Measurements from ENCODE around the gene TNRC6B.

TNRC6B gene

DNA sequence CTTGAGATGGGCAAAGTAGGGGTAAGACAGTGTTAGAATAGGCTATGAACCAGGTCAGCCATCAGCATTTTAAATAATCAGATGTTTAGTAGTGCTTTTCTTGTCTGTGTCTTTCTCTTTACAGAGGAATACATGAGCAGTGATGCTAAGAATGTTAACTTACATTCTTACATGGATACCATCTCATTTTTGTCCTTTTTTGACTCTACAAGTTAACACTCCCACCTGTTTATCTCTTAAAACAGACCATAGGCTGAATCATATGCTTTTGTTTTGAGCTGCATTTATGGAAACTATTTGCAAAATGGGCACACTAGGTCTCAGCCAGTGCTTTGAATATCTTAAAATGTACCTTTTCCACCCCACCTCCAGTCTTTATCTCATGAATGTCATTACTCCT is 143.0 kb downstream of the TNRC6B start:
- no peak overlapping the region for H3K4me3 ChIP-seq (replicated peaks; ENCODE audit: low read depth, low read length)
- TF ChIP-seq, protein P1, sequence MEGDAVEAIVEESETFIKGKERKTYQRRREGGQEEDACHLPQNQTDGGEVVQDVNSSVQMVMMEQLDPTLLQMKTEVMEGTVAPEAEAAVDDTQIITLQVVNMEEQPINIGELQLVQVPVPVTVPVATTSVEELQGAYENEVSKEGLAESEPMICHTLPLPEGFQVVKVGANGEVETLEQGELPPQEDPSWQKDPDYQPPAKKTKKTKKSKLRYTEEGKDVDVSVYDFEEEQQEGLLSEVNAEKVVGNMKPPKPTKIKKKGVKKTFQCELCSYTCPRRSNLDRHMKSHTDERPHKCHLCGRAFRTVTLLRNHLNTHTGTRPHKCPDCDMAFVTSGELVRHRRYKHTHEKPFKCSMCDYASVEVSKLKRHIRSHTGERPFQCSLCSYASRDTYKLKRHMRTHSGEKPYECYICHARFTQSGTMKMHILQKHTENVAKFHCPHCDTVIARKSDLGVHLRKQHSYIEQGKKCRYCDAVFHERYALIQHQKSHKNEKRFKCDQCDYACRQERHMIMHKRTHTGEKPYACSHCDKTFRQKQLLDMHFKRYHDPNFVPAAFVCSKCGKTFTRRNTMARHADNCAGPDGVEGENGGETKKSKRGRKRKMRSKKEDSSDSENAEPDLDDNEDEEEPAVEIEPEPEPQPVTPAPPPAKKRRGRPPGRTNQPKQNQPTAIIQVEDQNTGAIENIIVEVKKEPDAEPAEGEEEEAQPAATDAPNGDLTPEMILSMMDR (IDR thresholded peaks at IDR 0.05; ENCODE audit: low read depth, low read length, missing control alignments), result no peak
- no peak for DNase-seq (ENCODE audit: extremely low read depth, low read depth)

DNA sequence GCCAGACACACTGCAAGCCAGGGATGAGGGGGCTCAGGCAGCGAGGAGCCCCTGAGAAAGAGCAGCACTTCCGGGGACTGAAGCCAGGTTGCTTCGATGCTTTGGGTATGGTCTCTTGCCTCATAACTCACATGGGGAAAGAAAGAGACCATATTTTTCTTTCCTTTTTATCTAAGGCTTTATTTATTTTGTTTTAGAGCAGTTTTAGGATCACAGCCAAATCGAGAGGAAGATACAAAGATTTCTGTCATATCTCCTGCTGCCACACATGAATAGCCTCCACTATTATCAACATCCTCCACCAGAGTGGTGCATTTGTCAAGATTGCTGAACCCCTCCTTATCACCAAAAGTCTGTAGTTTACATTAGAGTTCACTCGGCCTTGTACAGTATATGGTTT is 144.3 kb downstream of the TNRC6B start:
- TF ChIP-seq, protein P1 (IDR thresholded peaks at IDR 0.05; ENCODE audit: low read depth, low read length, missing control alignments), result no peak
- no peak for DNase-seq (ENCODE audit: extremely low read depth, low read depth)
- H3K4me3 ChIP-seq (replicated peaks; ENCODE audit: low read depth, low read length), result no peak overlapping the region

DNA sequence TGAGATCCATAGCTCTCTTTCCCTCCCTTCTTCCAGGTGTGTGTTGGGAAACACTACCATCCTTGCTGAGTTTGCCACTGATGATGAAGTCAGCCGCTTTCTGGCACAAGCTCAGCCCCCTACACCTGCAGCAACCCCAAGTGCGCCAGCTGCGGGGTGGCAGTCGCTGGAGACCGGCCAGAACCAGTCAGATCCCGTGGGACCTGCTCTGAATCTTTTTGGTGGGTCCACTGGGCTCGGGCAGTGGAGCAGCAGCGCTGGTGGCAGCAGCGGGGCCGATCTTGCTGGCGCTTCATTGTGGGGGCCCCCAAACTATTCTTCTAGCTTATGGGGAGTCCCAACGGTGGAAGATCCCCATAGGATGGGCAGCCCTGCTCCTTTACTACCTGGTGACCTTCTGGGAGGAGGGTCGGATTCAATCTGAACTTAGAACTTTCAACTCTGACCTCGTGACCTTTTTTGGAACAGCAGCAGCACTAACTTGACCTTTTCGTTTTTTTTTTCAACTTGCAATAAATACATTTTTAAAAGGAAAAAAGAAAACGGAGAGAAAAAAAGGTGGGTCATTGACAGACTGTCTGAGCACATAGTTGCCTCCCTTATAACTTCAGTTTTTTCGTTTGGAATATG is 145.2 kb downstream of the TNRC6B start:
- DNase-seq (ENCODE audit: extremely low read depth, low read depth), result no peak
- TF ChIP-seq, protein P1 (IDR thresholded peaks at IDR 0.05; ENCODE audit: low read depth, low read length, missing control alignments), result no peak
- no peak overlapping the region for H3K4me3 ChIP-seq (replicated peaks; ENCODE audit: low read depth, low read length)

DNA sequence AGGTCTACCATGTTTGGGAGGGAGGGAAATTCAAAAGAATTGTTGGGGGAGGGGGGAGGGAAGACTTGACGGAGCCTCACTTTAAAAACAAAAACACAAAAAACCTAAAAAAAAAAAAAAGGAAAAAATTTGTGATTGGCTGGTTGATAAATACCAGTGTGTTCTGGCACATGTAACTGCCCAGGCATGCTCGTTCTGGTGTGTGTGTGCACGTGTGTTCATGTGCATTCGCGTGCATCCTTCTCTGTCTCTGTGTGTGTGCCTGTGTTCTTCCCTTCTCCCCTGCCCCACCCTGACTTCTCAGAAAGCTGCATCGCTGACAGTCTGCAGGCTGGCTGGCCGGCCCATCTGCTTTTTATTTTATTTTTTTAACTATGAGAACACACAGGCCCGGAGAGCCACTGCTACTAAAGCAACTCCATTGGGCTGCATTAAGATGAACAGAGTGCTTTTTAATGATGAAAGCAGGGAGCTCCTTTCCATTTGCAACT is 146.0 kb downstream of the TNRC6B start:
- no peak for DNase-seq (ENCODE audit: extremely low read depth, low read depth)
- TF ChIP-seq, protein P1 (IDR thresholded peaks at IDR 0.05; ENCODE audit: low read depth, low read length, missing control alignments), result no peak
- no peak overlapping the region for H3K4me3 ChIP-seq (replicated peaks; ENCODE audit: low read depth, low read length)

DNA sequence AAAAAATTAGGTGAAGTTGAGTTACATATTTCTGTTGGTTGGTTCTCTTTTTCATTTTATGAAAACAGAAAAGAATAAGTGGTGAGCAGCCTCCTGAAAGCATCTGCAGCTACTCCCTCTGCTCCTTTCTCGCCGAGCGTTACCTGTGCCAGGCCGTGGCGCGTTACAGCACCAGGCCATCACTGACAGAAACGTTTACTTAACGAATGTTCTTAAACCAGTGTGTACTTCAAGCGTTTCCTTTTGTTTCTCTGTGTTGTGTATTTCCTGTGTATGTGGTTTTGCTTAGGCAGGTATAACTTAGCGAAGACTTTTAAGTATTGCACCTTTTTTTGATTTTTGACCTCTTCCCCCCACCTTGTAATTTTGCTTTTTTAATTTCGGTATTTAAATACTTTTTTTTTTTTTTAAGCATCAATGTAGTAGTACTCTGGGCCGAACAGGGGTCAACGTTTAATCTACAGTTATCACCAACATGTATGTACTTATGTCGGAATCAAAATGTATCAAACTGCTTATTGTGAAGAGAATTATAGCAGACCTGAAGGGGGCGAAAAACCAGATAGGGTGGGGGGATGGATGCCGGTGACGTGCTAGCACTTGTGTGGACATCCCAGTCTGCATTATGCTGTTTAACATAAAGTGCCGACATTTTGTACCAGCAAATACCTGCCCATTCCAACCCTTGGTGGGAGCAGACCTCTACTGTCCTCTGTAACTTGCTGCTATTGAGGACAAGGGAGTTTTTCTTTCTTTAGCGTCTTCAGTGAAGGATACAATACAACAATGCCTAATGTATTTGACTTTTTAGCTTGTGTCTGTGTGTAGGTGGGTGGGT is 147.0 kb downstream of the TNRC6B start:
- no peak for DNase-seq (ENCODE audit: extremely low read depth, low read depth)
- TF ChIP-seq, protein P1 (IDR thresholded peaks at IDR 0.05; ENCODE audit: low read depth, low read length, missing control alignments), result no peak
- H3K4me3 ChIP-seq (replicated peaks; ENCODE audit: low read depth, low read length), result no peak overlapping the region

DNA sequence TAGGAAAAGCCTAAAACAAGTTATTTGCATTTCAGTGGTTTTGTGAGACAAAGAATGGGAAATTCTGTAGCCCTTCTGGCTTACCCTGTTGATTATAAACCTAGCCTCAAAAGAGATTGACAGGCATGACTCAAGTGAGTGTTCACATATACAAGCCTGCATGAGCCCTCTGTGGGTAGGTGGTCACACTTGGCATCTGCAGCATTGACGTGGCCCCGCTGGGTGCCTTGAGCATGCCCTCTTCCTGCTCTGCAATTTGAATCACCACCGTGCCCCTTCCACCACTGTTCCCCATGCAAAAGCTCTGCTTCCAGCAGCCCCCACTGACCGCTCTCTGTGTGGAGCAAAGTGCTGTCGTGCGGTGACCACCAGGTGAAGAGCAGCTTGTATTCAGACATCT is 147.6 kb downstream of the TNRC6B start:
- no peak for DNase-seq (ENCODE audit: extremely low read depth, low read depth)
- no peak overlapping the region for H3K4me3 ChIP-seq (replicated peaks; ENCODE audit: low read depth, low read length)
- TF ChIP-seq, protein P1 (IDR thresholded peaks at IDR 0.05; ENCODE audit: low read depth, low read length, missing control alignments), result no peak
